Caki2 (cell line): ENCODE data around the gene LRRFIP1. TPM values are rescaled to one million over a fixed set of nuclear protein-coding genes. Genes with fewer than 3 reads are reported as not detected.
A peak's percentile ranks its signal among the peaks of the same experiment; 100 is the strongest.

Experiments used
- DNase-seq: peaks from one replicate; pipeline ENCODE4 v3.0.0-alpha.2; 2015; ENCODE audit warnings: low read depth
- in situ Hi-C: cut with HindIII; loops from 2 replicates; pipeline ENCODE4 v1.10.0; 2016; ENCODE audit warnings: low sequenced_read_pairs, low pct_unique_long_range_greater_than_20kb, mixed read lengths
- total RNA-seq: library from RNA; depleted of rRNA; stranded (reverse); fragments of >200 nt; shearing (Covaris generic); gene quantifications from 2 replicates; pipeline ENCODE4 v1.2.3, GENCODE V29; 2014; ENCODE audit warnings: low replicate concordance; rRNA removed

LRRFIP1 gene, protein sequence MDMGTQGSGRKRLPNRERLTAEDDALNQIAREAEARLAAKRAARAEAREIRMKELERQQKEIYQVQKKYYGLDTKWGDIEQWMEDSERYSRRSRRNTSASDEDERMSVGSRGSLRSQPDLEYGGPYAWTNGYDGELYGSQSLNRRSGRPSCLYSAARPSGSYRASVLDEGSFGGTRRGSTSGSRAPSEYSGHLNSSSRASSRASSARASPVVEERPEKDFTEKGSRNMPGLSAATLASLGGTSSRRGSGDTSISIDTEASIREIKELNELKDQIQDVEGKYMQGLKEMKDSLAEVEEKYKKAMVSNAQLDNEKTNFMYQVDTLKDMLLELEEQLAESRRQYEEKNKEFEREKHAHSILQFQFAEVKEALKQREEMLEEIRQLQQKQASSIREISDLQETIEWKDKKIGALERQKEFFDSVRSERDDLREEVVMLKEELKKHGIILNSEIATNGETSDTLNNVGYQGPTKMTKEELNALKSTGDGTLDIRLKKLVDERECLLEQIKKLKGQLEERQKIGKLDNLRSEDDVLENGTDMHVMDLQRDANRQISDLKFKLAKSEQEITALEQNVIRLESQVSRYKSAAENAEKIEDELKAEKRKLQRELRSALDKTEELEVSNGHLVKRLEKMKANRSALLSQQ
- total RNA-seq = 10.9 and 14.4 TPM in 2 replicates

DNA sequence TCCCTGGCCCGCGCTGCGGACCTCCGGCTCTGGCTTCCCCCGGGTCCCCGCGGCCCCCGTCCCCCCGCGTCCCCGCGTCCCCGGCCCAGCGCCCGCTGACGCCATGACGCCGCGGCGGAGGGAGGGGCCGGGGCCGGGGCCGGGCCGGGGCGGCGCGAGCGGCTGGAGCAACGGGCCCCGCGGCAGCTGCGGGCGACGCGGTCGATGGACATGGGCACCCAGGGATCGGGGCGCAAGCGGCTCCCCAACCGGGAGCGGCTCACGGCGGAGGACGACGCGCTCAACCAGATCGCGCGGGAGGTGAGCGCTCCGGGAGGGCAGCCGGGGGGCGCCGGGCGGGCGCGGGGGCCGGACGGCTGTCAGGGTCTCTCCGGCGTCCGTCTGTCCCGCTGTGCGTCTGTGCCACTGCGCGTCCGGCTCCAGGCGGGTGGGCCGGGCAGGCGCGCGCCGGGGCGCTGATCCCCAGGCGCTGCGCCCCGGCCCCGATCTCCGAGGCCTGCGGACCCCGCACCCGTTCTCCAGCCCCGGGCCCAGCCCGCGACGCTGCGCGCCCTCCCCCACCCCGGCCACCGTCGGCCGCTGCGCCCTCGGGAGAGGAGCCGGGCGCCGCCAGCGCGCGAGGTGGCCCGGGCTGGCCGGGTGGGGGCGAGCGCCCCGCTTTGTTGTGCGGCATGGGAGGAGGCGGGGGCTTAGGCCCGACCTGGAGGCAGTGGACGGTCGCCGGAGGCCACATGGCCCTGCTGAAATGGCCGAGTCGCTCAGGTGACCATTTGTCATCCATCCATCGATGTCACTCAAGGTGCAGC is at the start of gene LRRFIP1:
Gene LRRFIP1 (plus strand): TSS at position 147 of the 806 bp plus-strand sequence. CDS start 58 bp downstream, at position 205.
- in situ Hi-C loops = no loop called here
- DNase-seq = no peak

DNA sequence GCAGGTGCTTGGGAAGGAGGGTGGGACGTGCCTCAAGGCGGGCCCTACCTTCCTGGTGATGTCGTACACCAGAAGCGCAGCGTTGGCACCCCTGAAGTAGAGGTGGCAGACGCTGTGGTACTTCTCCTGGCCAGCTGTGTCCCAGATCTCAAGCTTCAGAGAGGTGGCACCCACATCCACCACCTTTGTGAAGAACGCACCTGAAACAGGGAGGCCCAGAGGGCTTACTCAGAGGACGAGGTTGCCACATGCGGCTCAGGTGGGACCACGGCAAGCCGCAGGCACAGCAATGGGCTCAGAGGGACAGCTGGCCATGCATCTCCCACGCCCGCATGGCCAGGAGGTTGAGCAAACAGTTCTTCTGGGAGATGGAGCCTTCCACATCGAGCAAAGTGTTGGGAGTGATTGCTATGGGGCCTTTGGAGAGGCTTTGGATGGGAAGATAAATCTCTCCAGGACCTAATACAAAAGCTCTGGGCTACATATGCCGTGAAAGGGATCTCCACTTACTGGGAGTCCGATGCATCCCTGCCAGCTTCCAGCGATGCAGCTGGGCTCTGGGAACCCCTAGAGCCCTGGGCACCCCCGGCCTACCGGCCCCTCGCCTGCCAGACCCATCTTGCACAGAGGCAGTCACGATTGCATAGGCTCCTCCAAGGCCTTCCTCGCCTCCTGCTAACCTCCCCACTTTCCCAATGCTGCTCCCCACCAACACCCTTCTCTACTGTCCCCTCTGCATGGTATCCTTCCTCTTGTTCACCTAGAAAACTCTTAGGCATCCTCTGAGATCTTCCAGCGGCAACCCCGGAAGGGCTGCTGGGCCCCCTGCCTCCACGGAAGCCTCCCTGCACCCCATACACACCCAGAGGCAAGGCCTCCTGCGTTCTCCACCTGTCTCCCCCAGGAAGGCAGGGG is 49.2 kb upstream of the LRRFIP1 start:
- DNase-seq = no peak
- in situ Hi-C loops = no loop called here

DNA sequence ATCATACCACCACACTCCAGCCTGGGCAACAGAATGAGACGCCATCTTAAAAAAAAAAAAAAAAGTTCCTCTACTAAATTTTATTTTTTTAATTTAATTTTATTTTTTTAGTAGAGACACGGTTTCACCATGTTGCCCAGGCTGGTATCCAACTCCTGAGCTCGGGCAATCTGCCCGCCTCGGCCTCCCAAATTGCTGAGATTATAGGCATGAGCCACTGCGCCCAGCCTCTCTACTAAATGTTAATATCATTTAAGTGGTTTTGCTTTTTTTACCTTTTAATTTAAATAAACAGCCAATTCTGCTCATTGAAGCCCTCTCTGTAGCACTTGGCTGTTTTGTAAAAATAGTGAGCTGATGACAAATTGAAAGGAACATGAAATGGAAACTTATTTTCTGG is 46.1 kb upstream of the LRRFIP1 start:
- DNase-seq = no peak
- in situ Hi-C loops = no loop called here

DNA sequence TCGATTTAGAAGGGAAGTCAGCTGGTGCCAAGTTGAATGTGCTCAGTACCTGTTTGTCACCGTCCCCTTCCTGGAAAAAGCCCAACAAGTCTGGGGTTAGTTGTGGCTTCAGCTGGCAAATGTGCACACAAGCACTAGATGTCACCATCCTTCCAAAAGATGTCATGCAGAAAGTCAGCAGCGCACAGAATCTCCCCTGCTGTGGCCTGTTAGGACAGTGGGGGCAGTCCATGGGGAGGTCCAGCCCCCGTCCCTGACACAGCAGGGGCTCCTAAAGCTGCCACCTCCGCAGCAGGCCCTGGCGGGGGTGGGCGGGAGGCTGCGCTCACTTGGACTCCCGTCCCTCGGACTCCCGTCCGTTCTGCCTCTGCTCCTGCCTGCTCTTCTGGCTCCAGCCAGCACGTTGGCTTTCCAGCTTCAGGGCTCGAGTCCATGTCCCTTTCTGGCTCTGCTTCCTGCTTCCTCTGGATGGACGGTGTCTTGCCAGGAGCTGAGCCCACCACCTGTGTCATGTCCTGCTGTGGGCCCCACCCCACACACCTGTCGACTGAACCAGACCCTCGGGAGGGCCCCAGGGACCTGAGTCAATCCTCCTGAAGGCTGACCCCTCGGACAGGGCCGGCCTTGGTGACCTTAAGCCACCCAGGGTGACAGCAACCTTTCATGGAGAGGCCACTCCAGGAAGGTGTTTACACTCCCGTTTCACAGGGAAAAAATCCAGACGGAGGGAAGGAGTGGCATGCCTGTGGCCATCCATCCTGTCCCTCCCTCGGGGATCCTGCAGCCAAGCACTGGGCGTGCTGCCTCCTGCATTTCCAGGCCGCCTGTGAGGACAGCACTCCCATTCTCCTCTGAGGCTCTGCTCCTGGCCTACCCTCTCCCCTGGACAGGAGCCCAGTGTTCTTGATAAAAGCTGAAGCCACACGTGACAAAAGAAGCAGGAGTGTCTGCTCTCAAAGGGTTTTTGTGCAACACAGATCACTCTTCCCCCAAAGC is 45.3 kb upstream of the LRRFIP1 start:
- DNase-seq = peak; percentile 56
- in situ Hi-C loops = no loop called here

DNA sequence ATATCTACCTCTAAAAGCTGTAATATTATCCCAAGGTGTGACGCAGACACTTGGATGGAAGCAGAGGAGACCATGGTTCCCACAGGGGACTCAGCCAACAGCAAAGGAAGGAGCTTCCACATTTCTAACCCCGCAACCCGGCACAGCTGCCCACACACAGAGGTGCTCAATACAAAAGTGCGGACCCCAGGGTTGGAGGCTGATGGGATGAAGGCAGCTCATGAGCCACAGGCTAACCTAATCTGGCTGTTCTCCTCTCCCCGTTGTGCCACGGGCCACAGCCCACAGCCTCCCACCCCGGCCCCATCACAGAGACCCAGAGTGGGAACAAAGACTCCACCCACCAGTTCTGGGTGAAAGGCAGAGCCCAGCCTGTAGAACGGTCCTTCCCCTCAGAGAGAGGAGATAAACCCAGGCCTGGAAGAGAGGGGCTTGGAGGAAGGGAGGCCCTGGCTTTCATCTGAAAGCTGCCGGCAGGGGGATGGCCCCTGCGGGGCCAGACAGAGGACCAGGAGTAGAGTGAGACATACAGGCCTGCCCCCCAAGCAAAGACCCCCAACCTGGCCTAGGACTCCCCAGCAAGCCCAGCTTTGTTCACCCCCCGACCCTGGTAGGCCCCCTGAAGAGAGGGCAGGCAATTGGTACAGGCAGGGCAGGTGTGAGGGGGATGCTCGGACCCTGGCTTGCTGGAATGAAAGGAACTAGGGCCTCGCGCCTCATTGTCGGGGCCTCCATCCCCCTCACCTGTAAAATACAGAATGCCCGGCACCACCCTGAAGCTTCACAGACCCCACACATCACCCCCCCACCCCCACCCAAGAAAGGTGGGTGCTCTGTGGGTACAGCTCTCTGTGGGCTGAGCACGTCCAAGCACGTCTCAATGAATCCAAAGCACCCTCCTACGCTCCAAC is 43.7 kb upstream of the LRRFIP1 start:
- in situ Hi-C loops = no loop called here
- DNase-seq = no peak

DNA sequence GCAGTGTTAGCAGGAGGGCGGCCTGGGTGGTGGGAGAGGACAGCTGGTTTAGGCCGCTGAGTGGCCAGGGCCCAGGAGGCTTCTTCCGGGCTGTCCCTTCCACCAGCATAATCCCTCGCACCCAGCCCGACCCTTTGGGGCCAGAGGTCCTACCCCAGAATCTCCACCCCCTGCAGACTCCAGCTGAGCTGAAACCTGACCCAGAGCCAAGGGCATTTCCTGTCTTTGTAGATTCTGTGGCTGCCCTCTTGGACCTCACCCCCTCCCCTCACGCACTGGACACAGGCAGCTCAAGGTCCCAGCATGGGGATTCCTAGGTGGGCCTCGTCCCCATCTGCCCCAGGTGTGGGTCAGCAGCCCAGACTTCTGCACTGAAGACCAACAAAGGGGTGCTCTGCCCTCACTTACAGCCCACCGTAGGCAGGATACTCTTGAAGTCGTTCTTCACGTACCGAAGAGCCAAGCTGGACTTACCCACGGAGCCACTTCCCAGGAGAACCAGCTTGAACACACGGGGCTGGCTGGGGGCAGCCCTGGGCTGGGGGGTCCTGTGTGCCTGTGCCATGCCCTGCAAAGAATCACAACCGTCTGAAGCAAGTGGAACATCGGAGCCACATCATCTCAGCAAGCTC is 41.7 kb upstream of the LRRFIP1 start:
- DNase-seq = no peak
- in situ Hi-C loops = no loop called here

DNA sequence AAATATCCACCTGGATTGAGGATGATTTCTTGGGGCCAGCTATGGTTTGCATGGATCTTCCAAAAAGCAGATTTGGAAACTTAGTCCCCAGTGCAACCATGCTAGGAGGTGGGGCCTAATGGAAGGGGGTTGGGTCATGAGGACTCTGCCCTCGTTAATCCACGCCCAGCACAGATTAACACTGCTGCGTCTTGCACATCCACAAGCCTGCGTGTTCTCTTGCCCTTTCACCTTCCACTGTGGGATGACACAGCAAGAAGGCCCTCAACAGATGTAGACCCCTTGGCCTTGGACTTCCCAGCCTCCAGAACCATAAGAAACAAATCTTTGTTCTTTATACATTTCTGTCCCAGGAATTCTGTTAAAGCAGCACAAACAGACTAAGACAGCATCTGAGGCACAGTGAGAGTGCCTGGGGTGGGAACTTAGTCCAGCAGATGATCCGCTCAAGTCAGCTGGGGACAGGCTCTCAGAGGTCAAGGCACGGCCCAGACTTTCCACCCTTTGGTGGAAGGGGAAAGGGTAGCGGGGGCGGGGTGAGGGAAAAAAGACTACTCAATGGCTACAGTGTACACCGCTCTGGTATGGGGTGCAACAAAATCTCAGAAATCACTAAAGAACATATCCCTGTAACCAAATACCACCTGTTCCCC is 39.2 kb upstream of the LRRFIP1 start:
- DNase-seq = no peak
- in situ Hi-C loops = no loop called here

DNA sequence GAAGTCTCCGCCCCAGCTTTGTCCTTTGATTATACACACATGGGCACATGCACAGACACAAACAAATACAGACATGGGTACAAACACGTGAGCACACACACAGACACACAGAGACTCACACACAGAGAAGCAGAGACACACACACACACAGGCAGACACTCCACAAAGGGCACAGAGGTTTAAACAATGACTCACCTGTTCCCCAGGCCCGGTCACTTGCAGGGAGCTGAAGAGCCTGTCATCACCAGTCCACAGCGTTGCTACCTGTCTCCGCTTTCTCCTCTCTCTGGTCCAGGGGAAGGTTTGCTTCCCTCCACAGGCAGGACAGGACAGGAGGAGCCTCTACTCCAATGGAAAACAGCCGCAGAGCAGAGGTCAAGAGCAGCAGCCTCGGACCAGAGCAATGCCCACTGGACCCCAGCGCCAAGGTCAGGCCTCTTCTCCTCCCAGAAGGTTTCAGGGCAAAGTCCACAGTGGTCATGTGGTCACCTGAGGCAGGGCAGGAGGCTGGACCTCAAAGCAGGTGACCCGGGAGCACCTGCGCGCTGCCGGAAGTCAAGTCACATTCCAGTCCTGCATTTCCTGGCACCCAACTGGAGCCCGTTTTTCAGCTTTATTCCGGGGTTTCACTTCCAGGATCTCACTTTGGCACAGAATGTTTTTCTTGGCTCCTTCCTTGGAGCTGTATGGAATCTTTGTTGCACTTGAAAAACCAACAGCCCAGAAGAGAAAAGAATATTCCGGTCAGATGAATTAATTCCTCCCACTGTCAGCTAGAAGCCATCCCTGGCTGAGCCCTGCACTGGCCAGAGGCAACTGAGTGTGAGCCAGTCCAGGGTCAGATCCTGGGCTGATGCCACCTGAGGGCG is 36.9 kb upstream of the LRRFIP1 start, which contains the start of gene RAB17:
Gene RAB17 (minus strand): TSS at position 463 of the 869 bp plus-strand sequence. CDS start 4,580 bp downstream, outside the sequence.
- DNase-seq = peak; percentile 27
- in situ Hi-C loops = no loop called here

DNA sequence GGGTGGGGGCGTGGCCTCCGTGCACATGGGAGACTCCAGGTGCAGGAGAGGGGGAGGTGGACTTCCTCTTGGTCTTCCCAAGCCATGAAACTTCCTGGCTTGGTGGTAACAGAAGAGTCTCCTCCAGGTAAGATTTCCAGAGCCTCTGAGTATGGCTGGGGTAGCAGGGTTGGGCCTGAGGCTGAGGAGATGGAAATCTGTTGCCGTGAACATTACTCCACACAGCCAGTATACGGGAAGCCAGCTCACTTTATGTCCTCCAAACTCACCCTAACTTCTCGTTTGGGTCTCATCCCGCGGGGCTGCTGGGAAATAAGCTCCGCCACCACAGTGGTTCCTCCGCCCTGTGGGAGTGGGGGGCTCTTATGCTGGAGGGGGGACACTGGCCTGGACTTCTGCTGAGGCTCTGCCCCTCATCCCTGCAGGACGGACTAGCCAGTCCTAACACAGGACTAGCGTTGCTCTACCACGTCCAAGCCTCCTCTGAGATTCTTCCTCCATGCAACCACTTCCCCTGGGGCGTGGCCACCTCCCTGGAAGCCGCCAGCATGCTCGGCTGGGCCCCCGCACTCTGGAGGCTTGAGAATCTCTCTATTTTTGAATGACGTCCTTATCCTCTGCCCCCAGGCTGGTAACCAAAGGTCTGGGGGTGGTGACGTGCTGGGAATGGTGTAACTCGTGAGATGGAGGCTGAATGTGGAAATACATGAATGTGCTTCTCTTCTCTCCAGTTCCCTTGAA is 36.1 kb upstream of the LRRFIP1 start:
- DNase-seq = no peak
- in situ Hi-C loops = no loop called here

DNA sequence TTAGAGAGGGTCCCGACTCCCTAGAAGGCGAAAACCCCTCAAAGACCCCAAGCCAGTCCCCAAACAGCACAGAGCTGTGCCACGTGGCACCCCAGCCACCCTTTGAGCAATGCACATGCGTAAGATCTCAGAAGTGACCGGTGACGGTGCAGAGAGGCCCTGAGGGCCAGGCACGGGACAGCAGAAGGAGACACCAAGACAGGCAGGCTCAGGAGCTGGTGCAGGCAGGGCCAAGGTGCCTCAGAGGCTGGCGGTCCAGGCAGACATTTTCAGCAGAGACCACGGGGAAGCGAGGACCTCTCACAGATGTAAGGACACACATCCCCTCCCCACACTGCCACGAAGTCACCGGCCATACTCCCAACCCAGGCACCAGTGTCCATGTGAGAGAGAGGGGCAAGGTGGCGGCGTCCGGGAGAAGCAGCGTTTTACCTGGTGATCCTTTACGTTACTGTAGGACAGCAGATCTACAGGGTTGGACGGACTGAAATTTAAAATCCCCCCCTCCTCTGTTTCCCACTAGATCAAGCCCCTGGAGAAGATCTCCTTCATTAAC is 34.9 kb upstream of the LRRFIP1 start:
- DNase-seq = no peak
- in situ Hi-C loops = no loop called here

DNA sequence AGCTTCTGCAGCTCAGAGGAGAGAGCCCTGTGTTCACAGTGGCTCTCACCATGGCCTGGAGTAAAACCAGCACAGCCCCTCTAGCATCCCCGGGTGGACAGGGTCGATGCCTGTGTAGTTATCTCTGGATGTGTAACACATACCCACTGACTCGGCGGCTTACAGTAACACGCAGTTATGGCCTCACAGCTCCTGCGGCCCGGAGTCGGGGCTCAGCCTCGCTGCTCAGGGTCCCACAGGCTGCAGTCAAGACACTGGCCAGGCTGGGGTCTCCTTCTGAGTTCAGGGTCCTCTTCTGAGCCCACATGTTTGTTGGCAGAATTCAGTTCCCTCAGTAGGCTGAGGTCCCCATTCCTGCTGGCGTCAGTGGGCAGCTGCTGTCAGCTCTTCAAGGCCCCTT is 34.4 kb upstream of the LRRFIP1 start:
- in situ Hi-C loops = no loop called here
- DNase-seq = no peak

DNA sequence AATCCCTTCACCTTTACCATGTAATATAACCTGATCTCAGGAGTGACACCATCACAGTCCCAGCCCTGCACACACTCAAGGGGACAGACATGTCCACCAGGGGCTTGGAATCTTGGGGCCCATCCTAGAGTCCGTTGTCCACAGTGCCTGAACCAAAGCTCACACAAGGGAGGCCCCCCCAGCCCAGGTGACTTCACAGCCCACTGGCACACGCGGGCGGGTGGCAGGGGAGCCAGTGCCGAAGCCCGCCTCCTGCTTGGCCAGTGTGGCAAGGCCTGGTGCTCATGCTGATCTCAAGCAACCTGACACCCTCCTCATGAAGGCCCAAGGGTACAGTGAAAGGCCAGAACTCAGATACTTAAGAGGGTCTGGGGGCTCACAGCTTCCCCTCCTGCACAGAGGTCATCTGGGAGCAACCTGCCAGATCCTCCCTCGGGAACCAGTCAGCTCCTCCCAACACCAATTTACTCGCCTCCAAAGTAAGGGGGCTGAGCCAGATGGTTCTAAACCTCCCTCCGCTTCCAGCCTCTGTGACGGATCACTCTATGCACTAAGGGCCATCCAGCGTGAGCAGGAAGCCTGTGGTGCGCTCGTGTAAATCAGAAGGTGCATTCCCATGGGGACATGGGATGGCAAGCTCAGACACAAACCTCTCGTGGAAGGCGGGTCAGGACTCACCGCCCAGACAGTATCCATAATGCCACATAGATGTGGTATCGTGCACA is 33.6 kb upstream of the LRRFIP1 start:
- in situ Hi-C loops = no loop called here
- DNase-seq = no peak

DNA sequence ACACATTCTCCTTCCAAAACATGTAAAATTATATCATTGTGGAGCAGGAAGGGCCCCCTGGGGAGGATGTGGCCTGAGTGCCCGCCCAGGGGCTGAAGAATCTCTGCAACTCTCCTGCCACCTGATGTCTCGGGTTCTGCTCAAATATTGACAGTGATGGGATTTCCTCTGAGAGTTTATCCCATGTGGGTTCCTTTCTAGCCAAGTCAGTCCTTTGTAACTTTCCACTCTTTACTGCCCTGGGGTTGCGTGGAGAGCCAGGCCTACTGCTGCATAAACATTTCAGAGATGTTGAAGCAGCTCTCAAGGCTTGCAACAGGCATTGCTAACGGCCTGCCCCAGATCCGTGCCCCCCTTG is 32.9 kb upstream of the LRRFIP1 start:
- DNase-seq = no peak
- in situ Hi-C loops = no loop called here
